ENCODE data around the gene VSNL1. TPM values are rescaled to one million over a fixed set of nuclear protein-coding genes. Genes with fewer than 3 reads are reported as not detected.

Gene VSNL1
- 0.66 and 0.72 TPM in 2 replicates for total RNA-seq

GRCh38 chr2:17540093-17540812 is at the start of gene VSNL1:
Gene VSNL1, plus strand, starts transcription at chr2:17540696. Its CDS starts 51,379 bp downstream, at chr2:17592075.

GRCh38 chr2:17518212-17519154 is 22.0 kb upstream of the VSNL1 start, which contains the start of gene RAD51AP2:
Gene RAD51AP2, minus strand, starts transcription at chr2:17518440. Its CDS starts 25 bp downstream, at chr2:17518415.

Other genes starting within 250 kb of the VSNL1 start
- 0.03 TPM in 1 of 2 replicates, not detected in the other for gene RAD51AP2, start 22.3 kb upstream of the VSNL1 start, total RNA-seq
- gene SMC6, start 213.1 kb downstream of the VSNL1 start, total RNA-seq: 17.7 and 19.4 TPM in 2 replicates
- 5.2 and 6.1 TPM in 2 replicates for gene GEN1, start 213.4 kb downstream of the VSNL1 start, total RNA-seq